Measurements from ENCODE around the gene IGSF9B. TPM values are rescaled to one million over a fixed set of nuclear protein-coding genes. Genes with fewer than 3 reads are reported as not detected.

IGSF9B gene
- total RNA-seq, 1 experiment from 2014 or later, result 0.31 TPM

GRCh38 chr11:133938166-133938565 is 18.6 kb downstream of the IGSF9B start:
- DNase-seq (ENCODE audit: low spot score), result no peak

- no peak for DNase-seq (ENCODE audit: low spot score)
Measured at GRCh38 chr11:133937468-133937867, 19.3 kb downstream of the IGSF9B start.

DNA sequence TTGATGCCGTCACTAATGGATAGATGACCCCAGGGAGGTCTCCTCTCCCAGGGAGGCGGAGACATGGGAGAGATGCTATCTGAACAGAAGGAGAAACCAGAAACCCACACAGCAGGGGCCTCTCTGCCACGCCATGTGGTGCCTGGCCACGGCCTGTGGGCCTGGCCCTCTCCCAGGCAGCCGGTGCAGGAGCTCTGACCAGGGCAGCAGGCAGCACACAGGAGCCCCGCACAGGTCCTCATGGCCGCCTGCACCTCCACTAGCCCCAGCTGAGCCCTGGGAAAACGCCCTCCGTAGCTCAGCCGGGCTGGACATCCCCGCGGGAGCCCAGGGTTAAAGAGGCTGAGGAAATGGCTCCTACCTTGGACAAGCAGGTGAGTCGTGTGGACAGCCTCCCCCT is 19.8 kb downstream of the IGSF9B start:
- DNase-seq (ENCODE audit: low spot score), result no peak

DNA sequence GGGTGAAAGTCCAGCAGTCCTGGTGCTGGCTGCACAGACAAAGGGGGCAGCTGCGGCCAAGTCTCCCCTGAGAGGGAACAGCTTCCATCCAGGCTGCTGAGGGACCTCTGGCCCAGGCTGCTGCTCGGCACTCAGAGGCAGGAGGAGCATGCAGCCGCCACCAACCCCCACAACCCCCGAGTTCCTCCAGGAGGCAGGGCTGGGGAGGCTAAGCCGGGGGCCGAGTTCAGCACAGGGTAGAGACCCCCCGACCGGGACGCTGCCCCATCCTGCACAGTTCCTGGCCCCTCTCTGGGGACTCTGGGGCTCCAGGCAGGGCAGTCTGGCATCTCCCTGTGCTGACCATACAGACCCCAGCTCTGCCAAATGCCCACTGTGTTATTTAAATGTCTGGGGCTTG is 20.2 kb downstream of the IGSF9B start:
- no peak for DNase-seq (ENCODE audit: low spot score)

- no peak for DNase-seq (ENCODE audit: low spot score)
Measured at GRCh38 chr11:133936136-133936535, 20.6 kb downstream of the IGSF9B start.

- DNase-seq (ENCODE audit: low spot score), result no peak
Measured at GRCh38 chr11:133935551-133935910, 21.2 kb downstream of the IGSF9B start.

- DNase-seq (ENCODE audit: low spot score), result peak; percentile 60
Measured at GRCh38 chr11:133934599-133935550, 21.9 kb downstream of the IGSF9B start.

- no peak for DNase-seq (ENCODE audit: low spot score)
Measured at GRCh38 chr11:133934096-133934495, 22.7 kb downstream of the IGSF9B start.

DNA sequence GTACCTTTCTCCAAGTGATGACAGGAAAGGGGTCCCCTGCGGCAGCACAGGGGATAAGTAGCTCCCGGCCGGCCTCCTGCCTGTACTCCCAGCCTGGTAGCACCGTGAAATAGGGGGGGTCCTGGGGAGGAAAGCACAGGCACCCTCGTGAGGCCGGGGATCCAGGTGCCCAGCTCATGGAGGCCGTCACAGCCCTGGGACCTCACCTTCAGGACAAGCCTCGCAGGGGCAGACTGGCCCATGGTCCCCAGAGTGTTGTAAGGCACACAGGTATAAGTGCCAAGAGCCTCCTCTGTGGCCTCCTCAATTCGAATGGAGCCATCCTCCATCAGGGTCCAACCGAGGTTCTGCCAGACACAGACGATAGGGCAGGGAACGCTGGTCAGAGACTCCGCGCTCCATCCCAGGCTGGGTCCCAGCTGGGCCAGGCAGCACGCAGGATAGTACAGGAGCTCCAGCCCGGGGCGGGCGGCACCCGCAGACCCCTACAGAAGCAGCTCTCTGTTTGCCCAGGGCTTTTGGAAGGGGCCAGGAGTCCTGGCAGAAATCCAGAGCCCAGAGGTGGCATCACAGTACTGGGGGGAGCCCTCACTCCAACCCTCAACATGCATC is 25.2 kb downstream of the IGSF9B start:
- DNase-seq (ENCODE audit: low spot score), result no peak

DNA sequence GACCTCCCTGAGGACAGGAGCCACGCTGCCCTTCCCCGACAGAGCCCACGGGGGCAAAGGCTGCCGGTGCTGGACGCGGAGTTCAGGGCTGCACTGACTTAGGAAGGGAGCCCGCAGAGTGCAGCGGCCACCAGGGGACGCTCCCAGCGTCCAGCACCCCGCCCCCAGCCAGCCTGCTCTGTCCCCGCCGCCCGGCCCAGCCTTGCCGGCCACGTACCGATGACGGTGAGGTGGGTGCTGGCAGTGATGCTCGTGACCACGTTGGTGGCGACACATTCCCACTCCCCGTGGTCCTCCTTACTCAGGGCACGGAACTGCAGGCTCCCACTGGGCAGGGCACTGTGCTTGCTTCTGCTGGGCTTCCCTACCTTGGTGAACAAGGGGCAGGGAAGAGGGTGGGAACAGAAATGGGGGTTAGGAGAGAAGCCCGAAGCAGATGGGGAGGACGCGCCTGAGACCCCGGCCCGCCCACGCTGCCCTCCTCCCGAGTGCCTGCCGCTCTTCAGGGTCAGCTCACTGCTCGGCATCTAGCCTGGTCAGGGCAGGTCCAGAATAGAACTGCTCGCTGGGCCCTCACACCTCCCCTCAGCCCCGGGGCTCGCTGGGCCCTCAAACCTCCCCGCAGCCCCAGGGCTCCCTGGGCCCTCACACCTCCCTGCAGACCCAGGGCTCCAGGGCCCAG is 25.9 kb downstream of the IGSF9B start:
- DNase-seq (ENCODE audit: low spot score), result no peak

- no peak for DNase-seq (ENCODE audit: low spot score)
Measured at GRCh38 chr11:133930053-133930766, 26.6 kb downstream of the IGSF9B start.

DNA sequence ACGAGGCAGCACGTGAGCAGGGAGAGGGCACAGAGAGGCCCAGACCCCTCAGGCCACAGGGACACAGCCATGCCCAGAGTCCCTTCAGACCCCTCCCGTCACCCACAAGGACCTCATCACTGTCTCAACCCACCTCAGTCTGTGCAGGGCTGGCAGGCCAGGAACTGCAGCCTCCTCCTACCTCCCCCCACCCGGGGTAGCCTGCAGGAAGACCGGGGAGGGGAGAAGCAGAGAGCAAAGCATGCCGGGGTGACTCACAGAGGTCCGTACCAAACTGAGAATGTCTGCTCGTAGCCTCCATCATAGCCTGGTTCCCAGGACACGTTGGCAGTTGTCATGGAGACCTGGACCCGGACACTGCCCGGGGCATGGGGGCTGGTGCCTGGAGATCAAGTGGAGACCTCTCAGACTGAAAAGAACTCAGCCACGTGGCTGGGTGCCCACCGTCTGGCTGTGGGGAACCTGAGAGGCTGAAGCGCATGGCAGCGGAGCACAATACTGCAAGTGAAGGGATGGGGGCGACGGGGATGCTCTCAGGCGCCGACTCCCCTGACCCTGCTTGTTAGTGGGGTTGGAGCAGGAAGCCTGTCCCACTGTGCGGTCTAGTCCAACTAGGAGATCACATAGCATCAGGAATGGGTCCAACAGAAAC is 27.2 kb downstream of the IGSF9B start:
- no peak for DNase-seq (ENCODE audit: low spot score)

DNA sequence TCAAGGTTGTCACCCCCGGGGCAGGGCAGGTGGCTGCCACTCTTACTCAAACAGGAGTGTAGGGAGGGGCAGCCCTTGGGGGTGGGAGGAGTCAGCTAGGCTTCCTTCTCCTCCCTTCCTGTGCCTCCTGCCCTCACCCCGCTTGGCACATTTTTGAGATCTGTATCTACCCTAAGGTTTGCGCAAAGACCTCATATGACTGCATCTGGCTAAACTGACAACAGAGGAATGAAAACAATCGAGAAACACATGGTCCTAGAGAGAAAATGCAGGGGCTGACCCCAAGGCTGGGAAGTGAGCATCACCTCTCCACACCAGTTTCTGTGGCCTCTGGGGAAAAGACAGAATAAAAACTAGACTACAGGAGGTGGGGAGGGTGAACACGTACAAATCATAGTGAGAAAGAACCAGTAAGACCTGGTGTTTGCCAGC is 28.1 kb downstream of the IGSF9B start:
- DNase-seq (ENCODE audit: low spot score), result peak; percentile 23

DNA sequence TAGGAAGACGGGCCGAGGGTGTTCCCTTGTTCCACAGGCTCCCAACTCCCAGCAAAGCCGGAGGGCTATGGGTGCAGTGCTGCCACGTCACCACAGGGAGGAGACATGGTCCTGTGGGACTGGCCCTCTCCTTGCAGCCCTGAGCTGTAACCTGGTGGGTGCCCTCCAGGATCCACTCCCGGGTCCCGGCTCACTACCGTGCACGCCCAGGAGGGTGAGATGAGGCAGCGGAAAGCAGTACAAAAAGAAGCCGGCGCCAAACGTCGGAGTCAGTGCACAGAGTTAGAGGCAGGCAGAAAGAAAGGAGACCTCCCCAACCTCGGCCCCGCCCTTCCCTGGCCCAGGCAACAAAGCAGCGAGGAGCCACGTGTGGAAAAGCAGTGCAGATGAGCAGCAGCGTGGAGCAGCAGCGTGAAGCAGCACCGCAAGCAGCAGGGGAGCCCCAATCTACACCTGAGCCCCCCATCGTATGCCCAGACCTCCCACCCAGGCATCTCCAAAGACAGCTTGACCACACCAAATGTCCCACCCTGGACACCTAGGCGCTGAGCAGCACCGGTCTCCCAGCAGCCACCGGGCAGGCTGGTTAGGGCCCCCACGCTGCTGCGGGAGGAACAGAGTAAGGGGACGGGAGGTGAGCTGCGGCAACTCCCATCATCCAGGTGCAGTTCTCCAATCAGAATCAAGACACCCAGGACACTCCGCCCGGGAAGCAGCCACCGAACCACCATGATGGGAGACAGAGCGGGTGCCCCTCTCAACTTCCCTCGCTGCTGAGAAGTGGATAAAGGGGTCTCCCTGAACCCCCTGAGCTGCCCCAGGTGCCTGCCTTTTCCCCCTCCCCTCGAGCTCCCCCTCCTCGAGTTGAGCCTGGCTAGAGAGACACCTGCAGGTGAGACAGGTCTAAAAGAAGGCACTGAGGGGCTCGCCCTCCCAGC is 28.8 kb downstream of the IGSF9B start:
- peak; percentile 63 for DNase-seq (ENCODE audit: low spot score)

- no peak for DNase-seq (ENCODE audit: low spot score)
Measured at GRCh38 chr11:133926466-133927246, 30.1 kb downstream of the IGSF9B start.

- no peak for DNase-seq (ENCODE audit: low spot score)
Measured at GRCh38 chr11:133925756-133926155, 31.0 kb downstream of the IGSF9B start.

DNA sequence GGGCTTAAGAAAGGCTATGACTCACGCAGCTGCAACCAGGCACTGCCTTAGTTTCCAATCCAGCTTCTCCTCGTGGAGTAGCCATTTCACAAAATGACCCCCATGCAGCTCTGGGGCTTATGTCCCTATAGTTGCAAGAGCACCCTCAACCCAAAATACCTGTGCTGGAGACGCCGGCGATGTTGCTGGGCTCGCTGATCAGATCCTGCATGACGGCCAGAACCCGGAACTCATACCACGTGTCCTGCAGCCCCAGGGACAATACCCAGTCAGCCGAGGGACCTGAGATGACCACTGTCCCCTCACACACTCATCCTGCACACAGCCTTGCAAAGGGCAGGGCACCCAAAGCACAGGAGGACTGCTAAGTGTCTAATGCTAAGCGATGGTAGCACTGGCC is 32.1 kb downstream of the IGSF9B start:
- no peak for DNase-seq (ENCODE audit: low spot score)

DNA sequence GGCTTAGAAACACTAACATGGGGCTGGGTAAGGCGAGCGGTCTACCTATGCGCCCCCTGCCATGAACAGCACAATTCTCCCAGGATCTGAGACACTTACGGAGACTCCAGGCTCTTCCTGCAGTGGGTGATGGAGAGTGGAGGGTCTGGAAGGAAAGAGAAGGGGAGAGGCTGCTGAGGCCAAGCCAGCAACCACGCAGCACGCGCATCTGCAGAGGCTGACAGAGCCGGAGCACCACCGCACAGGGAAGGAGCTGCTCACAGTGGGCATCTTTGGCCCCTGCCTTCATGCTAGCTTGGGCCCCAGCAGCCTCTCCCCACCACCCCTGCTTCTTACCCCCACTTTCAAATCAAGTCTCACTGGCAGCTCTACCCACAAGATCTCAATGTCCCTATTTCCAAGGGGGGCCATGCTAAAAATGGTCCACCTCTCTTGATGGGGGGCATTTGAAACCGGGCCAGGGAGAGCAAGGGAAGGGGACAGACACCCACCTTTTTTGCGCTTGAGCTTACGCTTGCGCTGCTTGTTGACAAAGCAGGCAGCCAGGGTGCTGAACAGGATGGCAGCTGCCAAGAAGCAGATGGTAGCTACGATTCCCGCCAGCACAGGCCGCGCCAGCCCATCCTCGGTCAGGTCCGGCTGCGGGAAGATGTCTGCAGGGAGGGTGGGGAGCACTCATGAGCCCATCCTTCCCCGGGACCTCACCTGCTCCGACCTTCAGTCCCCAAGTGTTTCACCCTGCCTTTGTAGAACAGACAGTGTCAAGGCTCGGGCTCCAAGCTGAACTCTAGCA is 34.5 kb downstream of the IGSF9B start:
- DNase-seq (ENCODE audit: low spot score), result no peak

DNA sequence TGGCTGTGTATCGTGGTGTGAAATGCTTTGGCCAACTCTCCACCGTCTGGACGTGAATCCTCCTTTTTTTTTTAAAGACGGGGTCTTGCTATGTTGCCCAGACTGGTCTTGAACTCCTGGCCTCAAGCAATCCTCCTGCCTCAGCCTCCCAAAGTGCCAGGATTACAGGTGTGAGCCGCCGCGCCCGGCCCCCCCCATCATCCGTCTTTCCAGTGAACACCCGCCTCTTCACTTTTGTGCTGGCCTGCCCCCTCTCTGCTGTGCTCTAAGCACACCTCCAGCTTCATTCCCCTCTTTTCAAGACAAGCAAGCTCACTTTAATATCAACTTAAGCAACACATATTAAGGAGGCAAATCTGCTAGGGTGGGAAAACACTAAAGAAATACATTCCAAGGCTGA is 35.3 kb downstream of the IGSF9B start:
- no peak for DNase-seq (ENCODE audit: low spot score)
